GM23338 (cell line): Measurements from ENCODE around the gene ARL10. TPM values are rescaled to one million over a fixed set of nuclear protein-coding genes. Genes with fewer than 3 reads are reported as not detected.

ENCODE experiments used
- ATAC-seq: fragments of 200-7000 bp; cut with Tn5 transposase; 3 replicates; pipeline ENCODE4 v1.9.1; 2020
- DNase-seq: peaks from one replicate; pipeline ENCODE4 v3.0.0-alpha.2; 2015; ENCODE audit warnings: low spot score
- H2AFZ ChIP-seq: fragments of 200-600 bp; sonication (generic); 2 replicates; pipeline ENCODE4 v1.8.0; 2016; ENCODE audit warnings: antibody characterized with exemption, mild to moderate bottlenecking, moderate library complexity
- H3F3A ChIP-seq: fragments of 200-600 bp; sonication (generic); replicated peaks from 2 replicates; pipeline ENCODE4 v1.8.0; 2017; ENCODE audit warnings: antibody characterized with exemption, mixed run types, low read depth
- H3K27ac ChIP-seq: fragments of 200-600 bp; sonication (generic); 2 replicates; pipeline ENCODE4 v1.6.1; 2016; ENCODE audit warnings: low read depth
- H3K27me3 ChIP-seq: fragments of 200-600 bp; sonication (generic); 2 replicates; pipeline ENCODE4 v1.8.0; 2016; ENCODE audit warnings: mild to moderate bottlenecking, mixed run types, moderate library complexity; ENCODE audit not compliant: insufficient read depth
- H3K36me3 ChIP-seq: fragments of 200-600 bp; sonication (generic); 2 replicates; pipeline ENCODE4 v1.8.0; 2016; ENCODE audit warnings: mild to moderate bottlenecking; ENCODE audit not compliant: insufficient read depth
- H3K4me1 ChIP-seq: fragments of 200-600 bp; sonication (generic); 2 replicates; pipeline ENCODE4 v1.8.0; 2016; ENCODE audit warnings: mild to moderate bottlenecking, moderate library complexity; ENCODE audit not compliant: insufficient read depth
- H3K4me2 ChIP-seq: fragments of 200-600 bp; sonication (generic); 2 replicates; pipeline ENCODE4 v1.7.1; 2017; ENCODE audit warnings: mixed run types
- H3K4me3 ChIP-seq: fragments of 200-600 bp; sonication (generic); 2 replicates; pipeline ENCODE4 v1.6.1; 2016; ENCODE audit warnings: mixed run types
- H3K79me2 ChIP-seq: fragments of 200-600 bp; sonication (generic); replicated peaks from 2 replicates; pipeline ENCODE4 v1.8.0; 2017; ENCODE audit warnings: mild to moderate bottlenecking; ENCODE audit not compliant: insufficient read depth
- H3K9me2 ChIP-seq: fragments of 200-600 bp; sonication (generic); 2 replicates; pipeline ENCODE4 v1.8.0; 2017; ENCODE audit not compliant: insufficient read depth
- H4K20me1 ChIP-seq: fragments of 200-600 bp; sonication (generic); replicated peaks from 2 replicates; pipeline ENCODE4 v1.8.0; 2017; ENCODE audit warnings: mild to moderate bottlenecking; ENCODE audit not compliant: insufficient read depth
- H3K27ac Mint-ChIP-seq: 2 replicates; pipeline ENCODE4 v1.8.0; 2020; ENCODE audit warnings: inconsistent platforms, mild to moderate bottlenecking, moderate library complexity, mixed read lengths
- H3K27me3 Mint-ChIP-seq: 3 replicates; pipeline ENCODE4 v1.8.0; 2022; ENCODE audit warnings: low read depth, mild to moderate bottlenecking, moderate library complexity, mixed read lengths, inconsistent platforms; ENCODE audit not compliant: insufficient read depth, poor library complexity
- H3K36me3 Mint-ChIP-seq: 3 replicates; pipeline ENCODE4 v1.8.0; 2021; ENCODE audit warnings: low read depth, mild to moderate bottlenecking, inconsistent platforms, moderate library complexity, mixed read lengths
- H3K4me1 Mint-ChIP-seq: 3 replicates; pipeline ENCODE4 v1.8.0; 2020; ENCODE audit warnings: mild to moderate bottlenecking, inconsistent platforms, mixed read lengths
- H3K4me3 Mint-ChIP-seq: 3 replicates; pipeline ENCODE4 v1.8.0; 2021; ENCODE audit warnings: moderate library complexity, mild to moderate bottlenecking, inconsistent platforms, mixed read lengths
- H3K9me3 Mint-ChIP-seq: 3 replicates; pipeline ENCODE4 v1.8.0; 2020; ENCODE audit warnings: moderate library complexity, mild to moderate bottlenecking, inconsistent platforms, mixed read lengths
- ETS1 ChIP-seq: IDR thresholded peaks from 2 replicates; pipeline ENCODE4 v1.6.1; 2016; ENCODE audit warnings: antibody characterized with exemption
- EZH2phosphoT487 ChIP-seq: fragments of 200-600 bp; sonication (generic); IDR thresholded peaks from one replicate; pipeline ENCODE4 v1.8.1; 2018; ENCODE audit warnings: antibody characterized with exemption; ENCODE audit not compliant: unreplicated experiment
- JUNB ChIP-seq: IDR thresholded peaks from one replicate; pipeline ENCODE4 v1.6.1; 2016; ENCODE audit warnings: antibody characterized with exemption; ENCODE audit not compliant: unreplicated experiment
- POLR2AphosphoS5 ChIP-seq: IDR thresholded peaks from 2 replicates; pipeline ENCODE4 v1.6.1; 2016; ENCODE audit warnings: antibody characterized with exemption, low read depth
- ZNF114 ChIP-seq: fragments of 250-450 bp; sonication (Bioruptor Pico); IDR thresholded peaks from 2 replicates; pipeline ENCODE4 v1.5.0; 2020; ENCODE audit warnings: mild to moderate bottlenecking, moderate library complexity
- ZNF331 ChIP-seq: fragments of 250-450 bp; sonication (Bioruptor Pico); IDR thresholded peaks from 2 replicates; pipeline ENCODE4 v1.5.0; 2020; ENCODE audit warnings: low read depth, mild to moderate bottlenecking, moderate library complexity
- ZNF462 ChIP-seq: fragments of 250-450 bp; sonication (Bioruptor Pico); IDR thresholded peaks from 2 replicates; pipeline ENCODE4 v1.5.0; 2020; ENCODE audit warnings: mild to moderate bottlenecking, moderate library complexity
- polyA plus RNA-seq: library from polyadenylated mRNA; unstranded; fragments of >200 nt; fragmentation: Nextera tagmentation; extraction: Ambion mirVana; gene quantifications from 2 replicates; pipeline ENCODE4 v1.2.1, GENCODE V29; 2016
- total RNA-seq: library from RNA; depleted of rRNA; stranded (reverse); fragments of >200 nt; shearing (Covaris generic); gene quantifications from 2 replicates; pipeline ENCODE4 v1.2.3, GENCODE V29; 2014

The ARL10 gene
- total and polyA plus RNA-seq, 2 experiments from 2014 or later, result 2.5 to 7.9 TPM

- Histone ChIP-seq H2AFZ (no peak overlapping the region), H3K27me3 (peaks cover 26% of the 10 kb centered on the region), H4K20me1 (peaks cover 2% of the 10 kb centered on the region), H3K4me2 (no peak overlapping the region), H3F3A (0 out of 2 replicates have a peak, but pooled peaks cover 4% of the 10 kb centered on the region), H3K79me2 (no peaks in the 10 kb centered on the region), H3K36me3 (0 out of 2 replicates have a peak, but pooled peaks cover 3% of the 10 kb centered on the region), H3K4me1 (0 out of 2 replicates have a peak, but pooled peaks cover 3% of the 10 kb centered on the region), H3K27ac (no peak overlapping the region), H3K9me2 (0 out of 2 replicates have a peak, but pooled peaks cover 6% of the 10 kb centered on the region), H3K4me3 (no peak overlapping the region)
- H3K9me3 Mint-ChIP-seq, result peaks cover 50% of the 10 kb centered on the region
- ATAC-seq (no peak), DNase-seq (no peak)
- no peak overlapping the region for H3K27ac Mint-ChIP-seq
- H3K4me1 Mint-ChIP-seq, result 0 out of 3 replicates have a peak, but pooled peaks cover 3% of the 10 kb centered on the region
- peaks cover 16% of the 10 kb centered on the region for H3K27me3 Mint-ChIP-seq
- peaks cover 20% of the 10 kb centered on the region for H3K36me3 Mint-ChIP-seq
- no peak overlapping the region for H3K4me3 Mint-ChIP-seq
- TF ChIP-seq EZH2phosphoT487, result no peak
- TF ChIP-seq ZNF331 (CRISPR knock-in tag), result no peak
- TF ChIP-seq ZNF114 (CRISPR knock-in tag), result no peak
- TF ChIP-seq POLR2AphosphoS5, result no peak
- TF ChIP-seq ETS1, result no peak
- TF ChIP-seq JUNB, result no peak
- no peak for TF ChIP-seq ZNF462 (CRISPR knock-in tag)
Observed at GRCh38 chr5:176420086-176420485, 54.8 kb downstream of the ARL10 start.
